GM10248 (cell line): ENCODE data around the gene MAPK1.
"Not testable (repeated sequence)": the region's sequence is repeated elsewhere in the genome, so short reads cannot be mapped to it uniquely, and the experiment has no call there.

ENCODE experiments used
- CTCF ChIA-PET: fragments of 300-600 bp; sonication (Branson Sonifier 250); formaldehyde crosslinking; extraction: SDS; loops from one replicate; lab custom pipeline; 2021; ENCODE audit warnings: antibody characterized with exemption; lab: Yijun Ruan, JAX
- POLR2A ChIA-PET: fragments of 350-650 bp; sonication (Branson Sonifier 250); formaldehyde crosslinking; extraction: SDS; loops from one replicate; lab custom pipeline; 2020; ENCODE audit warnings: antibody characterized with exemption; lab: Yijun Ruan, JAX
- DNase-seq: peaks from one replicate; pipeline ENCODE4 v3.0.0; 2012; ENCODE audit errors: extremely low spot score
- CTCF ChIP-seq: IDR thresholded peaks from 2 replicates; pipeline ENCODE4 v1.5.1; 2012; ENCODE audit warnings: mild to moderate bottlenecking, low read depth; ENCODE audit errors: extremely low read depth, missing control alignments, control extremely low read depth

Gene MAPK1

GRCh38 chr22:21718499-21718898, 148.9 kb downstream of the MAPK1 start:
- no peak for DNase-seq
- TF ChIP-seq CTCF: no peak
- CTCF ChIA-PET: interaction anchor here (1.1 to 2.8 kb wide), 3 partner anchors 9 to 219 kb away, joined by 3 to 10 read pairs (median 4); no protein-coding TSS in a partner anchor
- POLR2A ChIA-PET: no interaction called here

GRCh38 chr22:21716395-21717122, 150.9 kb downstream of the MAPK1 start:
- CTCF ChIA-PET, DNase-seq, POLR2A ChIA-PET: not testable (repeated sequence)

GRCh38 chr22:21714786-21715185, 152.7 kb downstream of the MAPK1 start:
- ChIA-PET POLR2A (no interaction called here), CTCF (interaction anchor here (1.0 to 1.2 kb wide), 2 partner anchors 223 to 238 kb away, joined by 3 to 4 read pairs; partner anchors contain the start of gene PPM1F)
- no peak for TF ChIP-seq CTCF
- no peak for DNase-seq

GRCh38 chr22:21714059-21714770, 153.2 kb downstream of the MAPK1 start:
- ChIA-PET POLR2A (no interaction called here), CTCF (interaction anchor here (0.6 to 2.2 kb wide), 9 partner anchors 11 to 258 kb away, joined by 3 to 15 read pairs (median 6); partner anchors contain the start of gene PPM1F)
- no peak for TF ChIP-seq CTCF
- no peak for DNase-seq

GRCh38 chr22:21713428-21714058, 153.9 kb downstream of the MAPK1 start:
- DNase-seq: no peak
- ChIA-PET CTCF (interaction anchor here (0.6 to 2.2 kb wide), 9 partner anchors 11 to 259 kb away, joined by 3 to 15 read pairs (median 6); partner anchors contain the start of gene PPM1F), POLR2A (no interaction called here)
- no peak for TF ChIP-seq CTCF

GRCh38 chr22:21712751-21713427, 154.6 kb downstream of the MAPK1 start:
- ChIA-PET POLR2A (interaction anchor here (0.6 kb wide), 1 partner anchor 1996 kb away, joined by 3 read pairs; no protein-coding TSS in a partner anchor), CTCF (interaction anchor here (0.7 to 2.2 kb wide), 8 partner anchors 12 to 259 kb away, joined by 3 to 15 read pairs (median 6); partner anchors contain the start of gene PPM1F)
- peak; percentile 78 for TF ChIP-seq CTCF
- DNase-seq: peak; percentile 80
